Activated naive CD4-positive, alpha-beta T cell (primary cell): ENCODE results near the gene BBS7.

ENCODE experiments used
- DNase-seq, 4 experiments: peaks; one replicate each; lab custom pipeline; 2025; lab: John Stamatoyannopoulos, UW

Gene BBS7

DNA sequence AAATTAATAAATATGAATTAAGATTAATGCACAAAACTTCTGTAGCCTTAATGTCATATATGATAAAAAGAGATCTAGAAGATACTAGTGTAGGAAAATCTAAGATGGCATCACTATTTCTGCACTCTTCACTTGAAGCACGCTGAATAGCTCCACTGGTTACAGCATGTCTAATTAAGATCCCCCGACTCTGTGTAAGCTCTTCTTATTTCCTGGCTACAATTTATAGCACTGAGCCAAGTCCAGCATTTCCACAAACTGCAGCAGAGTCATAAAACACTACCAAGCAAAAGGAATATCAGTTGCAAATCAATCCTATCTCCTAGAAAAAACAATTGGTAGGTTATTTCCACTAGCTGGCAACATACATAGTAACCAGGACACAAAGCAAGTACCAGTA lies 45.3 kb downstream of the BBS7 start:
- no peak for DNase-seq

DNA sequence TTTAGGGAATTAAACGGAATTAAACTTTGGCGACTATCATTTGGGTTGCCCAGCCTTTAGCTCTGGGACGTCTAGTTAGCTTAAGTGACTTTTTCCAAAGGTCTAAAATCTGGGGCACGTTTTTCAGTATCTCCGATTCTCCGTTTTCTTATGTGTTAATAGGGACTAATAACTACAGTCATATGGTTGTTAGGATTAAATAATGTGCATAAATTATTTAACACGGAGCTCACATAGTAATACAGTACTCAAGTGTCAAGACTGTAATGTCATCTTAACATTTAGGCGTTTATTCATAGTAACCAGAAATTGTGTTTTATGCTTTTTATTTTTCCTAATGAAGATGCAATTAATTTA lies 46.1 kb downstream of the BBS7 start:
- DNase-seq = no peak

DNA sequence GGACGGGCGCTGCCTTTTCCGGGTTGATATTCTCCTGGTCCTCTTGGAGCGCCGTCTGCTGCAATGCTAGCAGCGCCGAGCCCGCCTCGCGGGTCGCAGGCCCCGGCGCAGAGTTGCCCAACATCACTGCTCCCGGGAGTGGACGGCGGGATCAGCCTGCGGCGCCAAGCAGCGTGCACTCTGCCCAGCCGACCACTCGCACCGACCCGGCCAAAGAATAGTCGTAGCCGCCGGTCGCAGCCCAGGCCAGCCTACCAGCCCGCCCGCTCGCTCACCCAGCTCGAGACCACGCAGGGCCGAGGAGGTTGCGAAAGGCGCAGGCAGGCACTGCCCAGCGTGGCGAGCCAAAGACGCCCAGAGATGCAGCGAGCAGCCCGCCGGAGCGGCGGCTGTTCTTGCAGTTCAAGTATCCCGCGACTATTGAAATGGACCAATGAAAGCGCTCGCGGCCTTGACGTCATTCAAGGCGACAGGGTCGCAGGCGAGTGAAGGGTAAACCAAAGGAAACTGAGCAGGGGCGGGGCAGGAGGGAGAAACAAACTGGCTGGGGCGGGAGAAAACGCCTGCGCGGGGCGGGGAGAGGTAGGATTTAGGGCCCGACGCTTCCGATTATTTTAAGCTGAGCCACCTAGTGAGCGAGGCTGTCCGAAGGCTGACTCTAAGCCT lies 46.6 kb downstream of the BBS7 start, which contains the start of gene CCNA2:
Gene CCNA2, minus strand, starts transcription at position 379 of the 666 bp plus-strand sequence. Its CDS starts 255 bp downstream, at position 124.
- peak; percentile 78 to 93 (median 85) for DNase-seq

DNA sequence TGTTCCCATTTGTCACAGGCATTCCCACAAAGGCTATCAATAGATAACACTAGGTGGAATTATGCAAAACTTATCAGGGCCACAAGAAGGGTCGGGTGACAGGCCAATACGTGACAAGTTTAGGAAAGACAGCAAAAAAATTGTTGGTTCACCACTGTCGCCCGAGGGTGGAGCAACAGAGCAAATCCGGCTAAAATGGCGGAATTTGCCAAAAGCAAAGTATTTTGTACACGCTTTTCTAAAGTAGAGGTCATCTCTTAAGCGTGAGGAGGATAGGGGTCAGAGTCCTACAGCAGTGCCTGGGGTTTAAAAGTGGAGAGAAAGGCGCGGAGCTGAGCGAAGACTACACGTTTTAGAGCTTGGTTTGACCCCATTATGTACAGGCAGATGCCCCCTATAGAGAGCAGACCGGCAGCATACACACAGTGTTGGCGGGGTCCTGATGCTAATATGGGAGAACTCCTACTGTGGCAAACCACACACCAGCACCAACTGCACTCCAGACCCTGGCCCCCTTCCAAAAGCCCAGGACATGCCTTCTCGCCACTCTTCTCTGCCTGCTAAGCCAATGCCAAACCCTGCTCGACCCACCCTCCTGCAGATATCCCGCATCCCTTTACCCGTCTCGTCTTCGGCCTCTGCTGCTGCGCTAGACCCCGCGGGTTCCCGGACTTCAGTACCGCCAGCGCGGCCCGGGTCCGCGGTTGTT lies 47.3 kb downstream of the BBS7 start:
- no peak for DNase-seq

DNA sequence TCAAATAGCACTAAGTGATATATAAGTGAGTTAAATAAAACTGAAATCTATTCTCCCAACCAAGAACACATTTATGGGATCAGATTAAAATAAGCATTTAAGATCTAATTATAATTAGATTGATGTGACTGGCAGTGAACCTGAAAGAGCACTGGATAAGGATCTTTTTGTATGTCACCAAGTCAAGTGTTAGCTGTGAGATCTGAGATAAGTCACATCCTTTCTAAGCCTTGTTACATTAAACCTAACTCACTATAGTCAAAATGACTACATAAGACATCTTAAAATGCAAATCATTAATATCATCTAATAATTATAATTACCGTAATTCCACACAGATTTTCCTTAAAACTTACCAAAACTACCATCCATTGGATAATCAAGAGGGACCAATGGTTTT lies 48.2 kb downstream of the BBS7 start:
- DNase-seq = no peak

GRCh38 chr4:121819216-121819965 lies 50.9 kb downstream of the BBS7 start:
- DNase-seq = no peak

DNA sequence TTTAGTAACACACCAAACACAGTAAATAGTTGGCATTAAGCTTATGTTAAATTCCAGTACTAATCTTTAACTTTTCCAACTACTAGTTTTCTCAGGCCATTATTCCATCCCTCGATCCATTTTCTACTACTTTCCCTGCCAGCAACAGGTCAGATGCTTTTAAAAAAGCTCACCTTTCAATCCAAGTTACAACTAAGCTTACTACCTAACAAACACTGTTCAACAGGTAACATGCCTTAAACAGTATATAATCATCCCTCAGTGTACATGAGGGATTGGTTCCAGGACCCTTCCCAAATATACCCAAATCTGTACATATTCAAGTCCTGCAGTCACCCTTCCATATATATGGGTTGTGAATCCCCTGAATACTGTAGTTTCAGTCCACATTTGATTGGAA lies 52.1 kb downstream of the BBS7 start:
- DNase-seq = no peak

DNA sequence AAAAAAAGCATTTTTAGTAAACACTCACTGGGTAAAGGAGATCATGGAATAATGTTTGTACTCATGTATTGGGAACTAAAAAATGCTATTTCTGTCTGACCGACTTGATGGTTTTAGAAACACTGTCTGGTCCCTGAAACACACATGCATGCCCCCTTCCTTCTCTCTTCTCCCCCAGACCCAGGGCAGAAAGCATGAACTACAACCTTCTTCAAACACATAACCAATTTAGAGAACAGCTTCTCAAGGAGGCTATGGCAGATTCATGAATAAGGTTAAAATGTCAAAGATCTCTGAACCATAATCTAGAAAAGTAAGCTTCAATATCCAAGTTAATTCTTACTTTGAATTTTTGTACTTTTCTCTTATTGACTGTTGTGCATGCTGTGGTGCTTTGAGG lies 52.6 kb downstream of the BBS7 start:
- DNase-seq = no peak

GRCh38 chr4:121817006-121817405 lies 53.3 kb downstream of the BBS7 start:
- DNase-seq = no peak

- no peak for DNase-seq
Measured at GRCh38 chr4:121814756-121815155, 55.5 kb downstream of the BBS7 start.

DNA sequence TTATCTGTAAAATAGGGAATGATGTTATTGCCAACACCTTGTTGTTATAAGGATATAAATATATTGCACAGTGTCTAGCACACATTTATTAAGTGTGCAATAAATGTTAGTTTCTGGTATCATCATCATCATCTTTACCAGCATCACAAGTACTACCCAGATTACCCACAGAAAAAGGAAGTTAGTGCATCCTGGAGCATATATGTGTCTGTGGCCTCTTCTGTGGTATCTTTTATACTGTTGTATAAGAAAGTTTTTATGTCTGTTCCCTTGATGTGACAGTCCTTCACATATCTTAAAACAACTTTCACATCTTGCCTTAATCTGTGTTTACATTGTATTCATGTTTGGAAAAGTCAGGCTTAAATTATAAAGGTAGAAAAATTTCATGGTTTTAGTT lies 59.2 kb downstream of the BBS7 start:
- no peak for DNase-seq

DNA sequence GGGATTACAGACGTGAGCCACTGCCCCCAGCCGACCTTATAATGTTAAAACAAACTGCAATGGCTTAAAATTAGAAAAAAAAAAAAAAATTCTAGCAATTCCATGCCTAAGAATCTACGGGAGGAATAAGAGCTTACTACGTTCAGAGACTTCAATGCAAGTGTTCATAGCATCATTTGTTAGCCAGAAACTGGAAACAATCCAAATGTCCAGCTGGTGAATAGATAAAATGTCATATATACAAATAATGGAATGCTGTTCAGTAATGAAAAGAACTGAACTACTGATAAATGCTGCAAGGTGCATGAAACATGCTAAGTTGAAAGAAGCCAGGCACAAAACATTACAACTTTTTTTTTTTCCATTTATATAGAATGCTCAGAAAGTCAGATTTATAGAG lies 63.9 kb downstream of the BBS7 start:
- no peak for DNase-seq

DNA sequence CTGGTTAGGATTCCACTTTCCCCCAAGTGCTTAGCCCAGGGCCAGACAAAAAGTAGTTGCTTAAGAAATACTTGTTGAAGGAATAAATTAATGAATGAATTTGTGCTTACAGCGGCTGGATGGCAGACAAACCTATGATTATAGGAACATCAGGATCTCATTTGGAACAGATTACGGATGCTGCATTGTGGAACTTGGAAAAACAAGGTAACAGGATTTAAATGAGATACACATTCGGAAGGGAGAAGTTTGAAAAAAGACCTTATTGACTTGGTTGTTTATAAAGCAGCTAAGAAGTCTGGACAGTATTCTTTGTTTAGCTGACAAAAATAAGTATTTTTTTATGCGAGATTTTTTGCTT lies 68.6 kb downstream of the BBS7 start:
- no peak for DNase-seq

GRCh38 chr4:121800961-121801714 lies 69.1 kb downstream of the BBS7 start, which contains the start of gene EXOSC9:
Gene EXOSC9, plus strand, starts transcription at chr4:121801323. Its CDS starts 102 bp downstream, at chr4:121801425.
- peak; percentile 85 to 95 (median 92) for DNase-seq

DNA sequence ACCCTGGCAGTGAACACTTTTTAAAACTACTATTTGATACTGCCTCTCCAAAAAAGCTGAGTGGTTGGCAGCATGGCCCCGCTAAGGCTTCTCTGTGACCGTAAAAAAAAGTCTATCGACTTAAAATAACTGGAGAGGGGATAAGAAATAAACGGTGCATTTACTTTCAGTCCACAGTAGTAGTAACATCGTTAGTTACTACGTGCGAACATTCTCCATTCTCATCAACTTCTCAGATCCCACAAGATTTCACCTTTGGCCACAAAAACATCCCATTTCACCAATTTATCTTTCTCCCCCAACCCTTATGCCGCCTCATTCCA lies 69.7 kb downstream of the BBS7 start:
- no peak for DNase-seq

- no peak for DNase-seq
Measured at GRCh38 chr4:121799867-121800501, 70.3 kb downstream of the BBS7 start.

- no peak for DNase-seq
Measured at GRCh38 chr4:121799208-121799823, 71.0 kb downstream of the BBS7 start.

GRCh38 chr4:121796283-121796682 lies 74.0 kb downstream of the BBS7 start:
- DNase-seq = no peak

GRCh38 chr4:121794505-121795188 lies 75.6 kb downstream of the BBS7 start:
- DNase-seq = no peak

- DNase-seq = no peak
Measured at GRCh38 chr4:121792966-121793365, 77.3 kb downstream of the BBS7 start.

GRCh38 chr4:121791481-121791880 lies 78.8 kb downstream of the BBS7 start:
- DNase-seq = no peak
